Measurements from ENCODE around the gene TICAM2.
A peak's percentile ranks its signal among the peaks of the same experiment; 100 is the strongest.

TICAM2 gene

DNA sequence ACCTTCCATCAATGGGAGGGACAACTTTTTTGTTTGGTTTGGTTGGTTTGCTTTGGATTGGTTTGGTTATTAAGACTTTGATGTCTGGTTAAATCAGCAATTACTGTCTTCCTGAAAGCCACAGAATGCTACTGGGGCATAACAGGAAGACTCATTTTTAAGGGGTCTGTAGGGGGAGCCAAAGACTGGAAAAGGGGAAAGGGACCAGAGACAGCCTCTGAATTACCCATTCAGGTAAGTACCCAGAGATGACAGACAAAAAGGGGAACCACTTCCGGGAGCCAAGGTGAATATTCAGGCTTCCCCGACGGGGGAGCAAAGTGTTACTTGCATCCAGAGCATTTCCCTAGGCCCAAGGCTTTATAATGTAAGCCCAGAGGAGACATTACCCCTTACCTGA, 53.1 kb downstream of the TICAM2 start:
- Histone ChIP-seq H3K4me3 (ENCODE audit: low read depth in 1 of 2, low read length in 2 of 2) (no peak overlapping the region), H2AFZ (ENCODE audit: low read depth, low read length) (no peak overlapping the region), H3K27me3 (ENCODE audit: insufficient read depth, low read length, poor library complexity) (no peaks in the 10 kb centered on the region), H3K27ac (ENCODE audit: low read length) (no peak overlapping the region), H4K20me1 (ENCODE audit: insufficient read depth, low read length) (no peaks in the 10 kb centered on the region), H3K9me3 (ENCODE audit: insufficient read depth, low read length, severe bottlenecking) (peaks cover 16% of the 10 kb centered on the region), H3K9ac (ENCODE audit: low read depth, low read length) (no peak overlapping the region), H3K36me3 (ENCODE audit: insufficient read depth, low read length) (peaks cover 4% of the 10 kb centered on the region; the same call in 1 of the 2 replicates), H3K79me2 (ENCODE audit: insufficient read depth, low read length) (peaks cover 5% of the 10 kb centered on the region), H3K4me2 (ENCODE audit: insufficient read depth, low read length) (no peak overlapping the region), H3K4me1 (ENCODE audit: insufficient read depth, low read length) (peaks cover 6% of the 10 kb centered on the region)
- DNase-seq (peak; percentile 26), ATAC-seq (ENCODE audit: insufficient read depth, low read depth) (no peak)
- TF ChIP-seq, protein P1, sequence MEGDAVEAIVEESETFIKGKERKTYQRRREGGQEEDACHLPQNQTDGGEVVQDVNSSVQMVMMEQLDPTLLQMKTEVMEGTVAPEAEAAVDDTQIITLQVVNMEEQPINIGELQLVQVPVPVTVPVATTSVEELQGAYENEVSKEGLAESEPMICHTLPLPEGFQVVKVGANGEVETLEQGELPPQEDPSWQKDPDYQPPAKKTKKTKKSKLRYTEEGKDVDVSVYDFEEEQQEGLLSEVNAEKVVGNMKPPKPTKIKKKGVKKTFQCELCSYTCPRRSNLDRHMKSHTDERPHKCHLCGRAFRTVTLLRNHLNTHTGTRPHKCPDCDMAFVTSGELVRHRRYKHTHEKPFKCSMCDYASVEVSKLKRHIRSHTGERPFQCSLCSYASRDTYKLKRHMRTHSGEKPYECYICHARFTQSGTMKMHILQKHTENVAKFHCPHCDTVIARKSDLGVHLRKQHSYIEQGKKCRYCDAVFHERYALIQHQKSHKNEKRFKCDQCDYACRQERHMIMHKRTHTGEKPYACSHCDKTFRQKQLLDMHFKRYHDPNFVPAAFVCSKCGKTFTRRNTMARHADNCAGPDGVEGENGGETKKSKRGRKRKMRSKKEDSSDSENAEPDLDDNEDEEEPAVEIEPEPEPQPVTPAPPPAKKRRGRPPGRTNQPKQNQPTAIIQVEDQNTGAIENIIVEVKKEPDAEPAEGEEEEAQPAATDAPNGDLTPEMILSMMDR (IDR thresholded peaks at IDR 0.05; ENCODE audit: borderline replicate concordance, extremely low read depth, low read length, poor library complexity, severe bottlenecking), result peak; percentile 63
- TF ChIP-seq EZH2 (IDR thresholded peaks at IDR 0.05; ENCODE audit: borderline replicate concordance, low read depth, low read length, severe bottlenecking), result no peak

DNA sequence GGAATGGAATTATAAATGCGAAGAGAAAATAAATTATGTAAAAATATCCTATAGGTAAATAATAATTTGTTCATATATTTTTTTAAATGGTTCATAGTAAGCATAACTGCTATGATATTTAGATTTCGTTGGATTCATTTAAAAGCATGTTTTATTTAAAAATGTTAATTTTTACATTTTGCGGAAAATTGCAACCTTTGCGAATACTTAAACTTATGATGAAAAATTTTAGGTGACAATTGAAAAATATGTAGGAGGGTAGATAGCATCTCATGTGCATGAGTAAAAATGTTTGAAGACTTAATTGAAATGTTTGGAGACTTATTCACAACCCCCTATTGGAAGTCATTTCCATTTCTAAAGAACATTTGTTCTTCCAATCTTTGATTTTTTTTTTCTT, 53.6 kb downstream of the TICAM2 start:
- H3K4me1 ChIP-seq (ENCODE audit: insufficient read depth, low read length), result peaks cover 6% of the 10 kb centered on the region
- H3K9me3 ChIP-seq (ENCODE audit: insufficient read depth, low read length, severe bottlenecking), result peaks cover 16% of the 10 kb centered on the region
- no peak for TF ChIP-seq EZH2 (IDR thresholded peaks at IDR 0.05; ENCODE audit: borderline replicate concordance, low read depth, low read length, severe bottlenecking)
- TF ChIP-seq, protein P1 (IDR thresholded peaks at IDR 0.05; ENCODE audit: borderline replicate concordance, extremely low read depth, low read length, poor library complexity, severe bottlenecking), result no peak
- H3K9ac ChIP-seq (ENCODE audit: low read depth, low read length), result no peak overlapping the region
- DNase-seq (no peak), ATAC-seq (ENCODE audit: insufficient read depth, low read depth) (no peak)
- peaks cover 4% of the 10 kb centered on the region; the same call in 1 of the 2 replicates for H3K36me3 ChIP-seq (ENCODE audit: insufficient read depth, low read length)
- H3K27me3 ChIP-seq (ENCODE audit: insufficient read depth, low read length, poor library complexity), result no peaks in the 10 kb centered on the region
- H4K20me1 ChIP-seq (ENCODE audit: insufficient read depth, low read length), result no peaks in the 10 kb centered on the region
- peaks cover 9% of the 10 kb centered on the region for H3K79me2 ChIP-seq (ENCODE audit: insufficient read depth, low read length)
- H3K27ac ChIP-seq (ENCODE audit: low read length), result no peak overlapping the region
- H2AFZ ChIP-seq (ENCODE audit: low read depth, low read length), result no peak overlapping the region
- H3K4me3 ChIP-seq (ENCODE audit: low read depth in 1 of 2, low read length in 2 of 2), result no peak overlapping the region
- no peak overlapping the region for H3K4me2 ChIP-seq (ENCODE audit: insufficient read depth, low read length)

DNA sequence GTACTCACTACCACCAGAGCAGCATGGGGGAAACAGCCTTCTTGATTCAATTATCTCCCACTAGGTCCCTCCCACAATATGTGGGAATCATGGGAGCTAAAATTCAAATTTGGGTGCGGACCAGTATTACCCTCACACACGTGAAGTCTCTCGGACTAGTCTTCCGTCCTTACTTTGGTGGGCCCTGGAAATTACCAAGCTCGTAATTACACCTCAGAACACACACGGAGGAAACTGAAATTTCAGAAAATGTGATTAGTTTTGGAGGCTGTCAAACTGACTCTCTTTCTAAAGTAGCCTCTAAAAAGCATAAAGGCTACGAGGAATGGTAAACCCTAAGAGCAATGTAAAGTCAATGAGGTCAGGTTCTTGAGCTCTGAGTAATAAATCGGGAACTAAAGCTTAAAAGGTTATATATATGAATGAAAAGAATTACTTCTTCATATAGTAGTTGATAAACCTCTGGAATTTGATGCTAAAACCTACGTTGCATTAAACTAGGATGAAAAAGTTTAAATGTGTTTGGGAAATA, 56.9 kb downstream of the TICAM2 start:
- peaks cover 31% of the 10 kb centered on the region for H3K36me3 ChIP-seq (ENCODE audit: insufficient read depth, low read length)
- ATAC-seq (ENCODE audit: insufficient read depth, low read depth) (no peak), DNase-seq (no peak)
- H2AFZ ChIP-seq (ENCODE audit: low read depth, low read length), result peak overlapping the region; percentile 77
- peaks cover 16% of the 10 kb centered on the region for H3K9me3 ChIP-seq (ENCODE audit: insufficient read depth, low read length, severe bottlenecking)
- H3K4me3 ChIP-seq (ENCODE audit: low read depth in 1 of 2, low read length in 2 of 2), result peak overlapping the region; percentile 16 to 84; a peak in 3 of 4 replicates
- peaks cover 42% of the 10 kb centered on the region for H3K79me2 ChIP-seq (ENCODE audit: insufficient read depth, low read length)
- H3K9ac ChIP-seq (ENCODE audit: low read depth, low read length), result peak overlapping the region; percentile 96
- H3K4me1 ChIP-seq (ENCODE audit: insufficient read depth, low read length), result peaks cover 38% of the 10 kb centered on the region
- peak overlapping the region; percentile 85 for H3K4me2 ChIP-seq (ENCODE audit: insufficient read depth, low read length)
- H3K27ac ChIP-seq (ENCODE audit: low read length), result peak overlapping the region; percentile 65
- TF ChIP-seq EZH2 (IDR thresholded peaks at IDR 0.05; ENCODE audit: borderline replicate concordance, low read depth, low read length, severe bottlenecking), result no peak
- TF ChIP-seq, protein P1 (IDR thresholded peaks at IDR 0.05; ENCODE audit: borderline replicate concordance, extremely low read depth, low read length, poor library complexity, severe bottlenecking), result no peak
- H4K20me1 ChIP-seq (ENCODE audit: insufficient read depth, low read length), result peaks cover 30% of the 10 kb centered on the region
- no peaks in the 10 kb centered on the region for H3K27me3 ChIP-seq (ENCODE audit: insufficient read depth, low read length, poor library complexity)

All from DND-41 (cell line).